22Rv1 (cell line): ENCODE data around the gene TPRG1.

Experiments
- H3K27ac ChIP-seq: fragments of 450-650 bp; 2 replicates; pipeline ENCODE4 v1.5.1; 2017
- ZFX ChIP-seq: fragments of 450-650 bp; IDR thresholded peaks from 2 replicates; pipeline ENCODE4 v1.6.1; 2017; ENCODE audit warnings: antibody characterized with exemption, borderline replicate concordance
- TF ChIP-seq, protein P1 (sequence below): fragments of 450-650 bp; IDR thresholded peaks from 2 replicates; pipeline ENCODE4 v1.5.1; 2017; ENCODE audit warnings: mild to moderate bottlenecking

The TPRG1 gene

DNA sequence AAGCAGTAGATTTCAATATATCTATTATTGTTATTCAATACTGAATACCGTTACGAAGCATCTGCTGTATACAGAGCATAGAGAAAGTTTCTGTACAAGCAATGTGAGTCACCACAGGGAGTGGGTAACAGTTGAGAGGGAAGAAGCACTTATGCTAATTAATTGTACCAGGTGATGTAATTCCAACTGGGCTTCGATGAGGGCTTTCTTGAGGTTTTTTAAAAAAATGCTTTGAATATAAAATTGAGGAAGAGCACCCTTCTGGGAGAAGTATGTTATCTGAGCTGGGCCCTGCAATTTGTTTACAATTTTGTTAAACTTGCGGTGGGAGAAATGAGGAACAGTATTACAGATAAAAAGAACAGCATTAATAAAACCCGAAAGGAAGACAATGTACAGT lies 197.9 kb downstream of the TPRG1 start:
- H3K27ac ChIP-seq, result no peak overlapping the region
- no peak for TF ChIP-seq ZFX
- TF ChIP-seq, protein P1, sequence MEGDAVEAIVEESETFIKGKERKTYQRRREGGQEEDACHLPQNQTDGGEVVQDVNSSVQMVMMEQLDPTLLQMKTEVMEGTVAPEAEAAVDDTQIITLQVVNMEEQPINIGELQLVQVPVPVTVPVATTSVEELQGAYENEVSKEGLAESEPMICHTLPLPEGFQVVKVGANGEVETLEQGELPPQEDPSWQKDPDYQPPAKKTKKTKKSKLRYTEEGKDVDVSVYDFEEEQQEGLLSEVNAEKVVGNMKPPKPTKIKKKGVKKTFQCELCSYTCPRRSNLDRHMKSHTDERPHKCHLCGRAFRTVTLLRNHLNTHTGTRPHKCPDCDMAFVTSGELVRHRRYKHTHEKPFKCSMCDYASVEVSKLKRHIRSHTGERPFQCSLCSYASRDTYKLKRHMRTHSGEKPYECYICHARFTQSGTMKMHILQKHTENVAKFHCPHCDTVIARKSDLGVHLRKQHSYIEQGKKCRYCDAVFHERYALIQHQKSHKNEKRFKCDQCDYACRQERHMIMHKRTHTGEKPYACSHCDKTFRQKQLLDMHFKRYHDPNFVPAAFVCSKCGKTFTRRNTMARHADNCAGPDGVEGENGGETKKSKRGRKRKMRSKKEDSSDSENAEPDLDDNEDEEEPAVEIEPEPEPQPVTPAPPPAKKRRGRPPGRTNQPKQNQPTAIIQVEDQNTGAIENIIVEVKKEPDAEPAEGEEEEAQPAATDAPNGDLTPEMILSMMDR, result no peak

DNA sequence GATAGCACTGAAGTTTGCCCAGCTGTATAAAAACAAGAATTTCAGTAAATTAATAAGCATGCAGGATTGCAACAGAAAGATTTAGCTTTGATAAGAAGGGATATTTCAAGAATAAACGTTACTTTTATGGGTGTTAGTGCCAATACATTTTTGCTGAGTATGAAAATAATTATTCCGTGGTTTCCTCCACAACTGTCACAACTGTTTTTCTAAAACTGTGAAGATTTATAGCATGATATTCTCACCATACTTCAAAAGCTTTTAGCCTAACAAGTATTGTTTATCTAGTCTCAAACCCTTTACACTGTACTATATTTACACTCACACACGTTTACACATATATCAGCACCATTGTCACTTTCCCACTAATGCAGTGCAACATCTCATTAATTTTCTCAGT lies 200.5 kb downstream of the TPRG1 start:
- H3K27ac ChIP-seq, result no peak overlapping the region
- TF ChIP-seq, protein P1, result no peak
- no peak for TF ChIP-seq ZFX
